Gastroesophageal sphincter (tissue), 4 donors: ENCODE results near the gene DSG2. TPM values are rescaled to one million over a fixed set of nuclear protein-coding genes. Genes with fewer than 3 reads are reported as not detected.

Source experiments
- ATAC-seq: fragments of 150-250 bp; one replicate; pipeline ENCODE4 v1.9.1; 2016; ENCODE audit warnings: mild to moderate bottlenecking, moderate library complexity
- H3K27ac ChIP-seq, 4 donors: fragments of 200-600 bp; sonication (generic) in 3 of 4; 1 replicate in 3 of 4; 2 replicates in 1 of 4; pipeline ENCODE4 v1.5.1; 2016 to 2019
- H3K27me3 ChIP-seq: fragments of 200-600 bp; sonication (generic); one replicate; pipeline ENCODE4 v1.5.1; 2019
- H3K36me3 ChIP-seq, 2 donors: fragments of 200-600 bp; sonication (generic); one replicate each; pipeline ENCODE4 v1.5.1; 2019; ENCODE audit warnings: control low read depth in 1 of 2
- H3K4me1 ChIP-seq, 3 donors: fragments of 200-600 bp; sonication (generic); 1 replicate in 2 of 3; 2 replicates in 1 of 3; pipeline ENCODE4 v1.5.1; 2016 to 2019; ENCODE audit warnings: control low read depth in 2 of 3
- H3K4me3 ChIP-seq, 2 donors: fragments of 200-600 bp; sonication (generic); one replicate each; pipeline ENCODE4 v1.5.1; 2019; ENCODE audit warnings: mild to moderate bottlenecking in 1 of 2, moderate library complexity in 1 of 2
- H3K9me3 ChIP-seq, 3 donors: fragments of 200-600 bp; sonication (generic); one replicate each; pipeline ENCODE4 v1.5.1; 2017 to 2019; ENCODE audit warnings: control low read depth in 2 of 3
- EP300 ChIP-seq: sonication (generic); formaldehyde crosslinking; IDR thresholded peaks from one replicate; pipeline ENCODE4 v1.6.1; 2017; ENCODE audit warnings: antibody characterized with exemption, mild to moderate bottlenecking
- POLR2A ChIP-seq, 2 donors: fragments of 450-650 bp; IDR thresholded peaks; one replicate each; pipeline ENCODE4 v1.6.1; 2017; ENCODE audit warnings: antibody characterized with exemption in 2 of 2, mild to moderate bottlenecking in 2 of 2, moderate library complexity in 1 of 2
- POLR2AphosphoS5 ChIP-seq: sonication (generic); formaldehyde crosslinking; IDR thresholded peaks from one replicate; pipeline ENCODE4 v1.6.1; 2017; ENCODE audit warnings: antibody characterized with exemption
- WGBS, 2 donors: methylation state at CpG; one replicate each; pipeline ENCODE4 v1.1.5; 2018; ENCODE audit warnings: low coverage in 1 of 2; 5-methylcytosine and 5-hydroxymethylcytosine counted together
- total RNA-seq, 4 donors: library from RNA; depleted of rRNA; stranded (reverse); fragments of >200 nt; gene quantifications; one replicate each; pipeline ENCODE4 v1.1.0, GENCODE V29; 2016
- TF ChIP-seq, protein P1 (sequence below), 4 experiments: fragments of 200-600 bp in 2 of 4; fragments of 450-650 bp in 2 of 4; sonication (generic) in 1 of 4; IDR thresholded peaks; one replicate each; pipeline ENCODE4 v1.5.1; 2017 to 2019; ENCODE audit warnings: antibody characterized with exemption in 4 of 4, mild to moderate bottlenecking in 2 of 4, moderate library complexity in 2 of 4

The DSG2 gene
- total RNA-seq, 4 donors from 2014 or later = 1.4 to 11.4 (median 2.8) TPM

DNA sequence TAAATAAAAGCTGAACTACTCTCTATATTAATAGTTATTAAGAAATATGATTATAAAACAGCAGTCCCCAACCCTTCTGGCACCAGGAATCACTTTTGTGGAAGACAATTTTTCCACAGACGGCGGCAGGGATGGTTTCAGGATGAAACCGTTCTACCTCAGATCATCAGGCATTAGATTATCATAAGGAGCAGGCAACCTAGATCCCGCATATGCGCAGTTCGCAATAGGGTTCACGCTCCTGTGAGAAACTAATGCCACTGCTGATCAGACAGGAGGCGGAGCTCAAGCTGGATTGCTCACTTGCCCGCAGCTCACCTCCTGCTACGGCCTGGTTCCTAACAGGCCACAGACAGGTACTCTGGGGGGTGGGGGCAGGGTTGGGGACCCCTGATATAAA is 19.3 kb upstream of the DSG2 start:
- H3K9me3 ChIP-seq = no peaks in the 10 kb centered on the region
- WGBS, 2 donors = 92 to 94% methylated on average over 9 of the region's 10 CpGs
- H3K4me1 ChIP-seq = no peaks in the 10 kb centered on the region
- no peak for ATAC-seq
- peaks cover 3% of the 10 kb centered on the region for H3K27me3 ChIP-seq
- no peaks in the 10 kb centered on the region for H3K36me3 ChIP-seq
- TF ChIP-seq POLR2AphosphoS5 (no peak), POLR2A (IDR thresholded peaks at IDR 0.05) (no peak), EP300 (no peak)
- TF ChIP-seq, protein P1, sequence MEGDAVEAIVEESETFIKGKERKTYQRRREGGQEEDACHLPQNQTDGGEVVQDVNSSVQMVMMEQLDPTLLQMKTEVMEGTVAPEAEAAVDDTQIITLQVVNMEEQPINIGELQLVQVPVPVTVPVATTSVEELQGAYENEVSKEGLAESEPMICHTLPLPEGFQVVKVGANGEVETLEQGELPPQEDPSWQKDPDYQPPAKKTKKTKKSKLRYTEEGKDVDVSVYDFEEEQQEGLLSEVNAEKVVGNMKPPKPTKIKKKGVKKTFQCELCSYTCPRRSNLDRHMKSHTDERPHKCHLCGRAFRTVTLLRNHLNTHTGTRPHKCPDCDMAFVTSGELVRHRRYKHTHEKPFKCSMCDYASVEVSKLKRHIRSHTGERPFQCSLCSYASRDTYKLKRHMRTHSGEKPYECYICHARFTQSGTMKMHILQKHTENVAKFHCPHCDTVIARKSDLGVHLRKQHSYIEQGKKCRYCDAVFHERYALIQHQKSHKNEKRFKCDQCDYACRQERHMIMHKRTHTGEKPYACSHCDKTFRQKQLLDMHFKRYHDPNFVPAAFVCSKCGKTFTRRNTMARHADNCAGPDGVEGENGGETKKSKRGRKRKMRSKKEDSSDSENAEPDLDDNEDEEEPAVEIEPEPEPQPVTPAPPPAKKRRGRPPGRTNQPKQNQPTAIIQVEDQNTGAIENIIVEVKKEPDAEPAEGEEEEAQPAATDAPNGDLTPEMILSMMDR (IDR thresholded peaks at IDR 0.05) = no peak
- H3K4me3 ChIP-seq = no peak overlapping the region
- H3K27ac ChIP-seq = no peak overlapping the region

DNA sequence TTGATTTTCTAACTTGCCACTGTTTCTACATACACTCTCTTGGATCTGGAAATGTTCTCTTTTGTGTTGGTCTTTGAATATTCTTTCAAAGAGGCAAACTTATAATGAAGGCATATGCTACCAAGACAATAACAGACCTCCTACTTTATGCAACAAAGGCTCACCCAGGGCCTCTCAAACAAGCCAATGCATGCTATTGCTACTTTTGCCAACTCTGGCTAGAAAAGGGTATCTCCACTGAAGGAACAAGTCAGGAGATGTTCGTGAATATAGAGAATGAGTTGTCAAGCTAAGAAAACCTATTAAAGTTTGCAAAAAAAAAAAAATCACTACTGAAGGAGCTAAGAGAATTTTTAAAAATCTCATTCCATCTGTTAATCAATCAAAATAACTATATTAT is 15.9 kb upstream of the DSG2 start:
- no peaks in the 10 kb centered on the region for H3K27me3 ChIP-seq
- ATAC-seq = no peak
- H3K4me1 ChIP-seq = no peaks in the 10 kb centered on the region
- H3K36me3 ChIP-seq = no peaks in the 10 kb centered on the region
- 80 to 100% methylated on average over 1 of the region's 1 CpG for WGBS, 2 donors
- H3K27ac ChIP-seq = no peak overlapping the region
- TF ChIP-seq EP300 (no peak), POLR2AphosphoS5 (no peak), POLR2A (IDR thresholded peaks at IDR 0.05) (no peak)
- TF ChIP-seq, protein P1 (IDR thresholded peaks at IDR 0.05) = no peak
- no peak overlapping the region for H3K4me3 ChIP-seq
- no peaks in the 10 kb centered on the region for H3K9me3 ChIP-seq

DNA sequence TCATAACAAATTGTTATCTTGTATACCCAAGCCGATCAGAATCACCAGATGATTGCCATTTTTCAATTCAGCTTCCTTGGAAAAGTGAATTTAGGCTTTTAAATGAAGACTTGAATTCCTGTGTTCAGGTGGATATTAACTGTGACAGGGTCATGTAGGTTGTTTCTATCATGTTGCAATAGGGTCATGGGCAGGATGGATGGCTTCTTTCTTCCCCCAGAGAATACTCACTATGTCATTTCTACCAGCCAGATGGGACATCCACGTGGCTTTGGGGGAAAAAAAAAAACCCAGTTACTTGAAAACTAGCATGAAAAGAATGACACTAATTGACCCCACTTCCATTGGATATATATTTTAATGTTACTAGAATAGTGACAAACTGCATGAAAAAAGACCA is 14.6 kb upstream of the DSG2 start:
- no peak overlapping the region for H3K27ac ChIP-seq
- TF ChIP-seq, protein P1 (IDR thresholded peaks at IDR 0.05) = no peak
- no peaks in the 10 kb centered on the region for H3K4me1 ChIP-seq
- no peaks in the 10 kb centered on the region for H3K27me3 ChIP-seq
- no peaks in the 10 kb centered on the region for H3K36me3 ChIP-seq
- no peak overlapping the region for H3K4me3 ChIP-seq
- WGBS, 2 donors = 83 to 100% methylated on average over 1 to 2 of the region's 2 CpGs
- no peak for ATAC-seq
- H3K9me3 ChIP-seq = no peaks in the 10 kb centered on the region

DNA sequence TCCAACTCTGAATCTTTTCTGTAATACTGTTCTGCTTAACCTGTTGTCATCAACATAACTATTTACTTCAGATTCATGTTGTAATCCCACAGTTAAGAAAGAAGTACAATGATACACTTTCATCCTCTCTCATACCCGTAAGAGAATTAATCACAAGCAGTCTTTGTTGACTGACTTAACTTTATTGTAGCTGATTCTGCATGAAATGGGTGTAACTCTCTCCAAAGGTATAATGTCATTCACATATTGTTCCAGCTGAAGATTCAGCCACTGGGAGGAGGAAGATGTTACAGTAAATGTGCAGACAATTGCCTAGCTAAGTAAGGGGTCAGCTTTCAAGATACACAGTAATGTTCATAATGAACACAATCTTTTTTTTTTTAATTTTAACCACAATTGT is 13.5 kb upstream of the DSG2 start:
- TF ChIP-seq, protein P1 (IDR thresholded peaks at IDR 0.05) = no peak
- TF ChIP-seq POLR2A (IDR thresholded peaks at IDR 0.05) = no peak
- no peak for TF ChIP-seq POLR2AphosphoS5
- TF ChIP-seq EP300 = no peak
- 71 to 81% methylated on average over 1 of the region's 1 CpG for WGBS, 2 donors

DNA sequence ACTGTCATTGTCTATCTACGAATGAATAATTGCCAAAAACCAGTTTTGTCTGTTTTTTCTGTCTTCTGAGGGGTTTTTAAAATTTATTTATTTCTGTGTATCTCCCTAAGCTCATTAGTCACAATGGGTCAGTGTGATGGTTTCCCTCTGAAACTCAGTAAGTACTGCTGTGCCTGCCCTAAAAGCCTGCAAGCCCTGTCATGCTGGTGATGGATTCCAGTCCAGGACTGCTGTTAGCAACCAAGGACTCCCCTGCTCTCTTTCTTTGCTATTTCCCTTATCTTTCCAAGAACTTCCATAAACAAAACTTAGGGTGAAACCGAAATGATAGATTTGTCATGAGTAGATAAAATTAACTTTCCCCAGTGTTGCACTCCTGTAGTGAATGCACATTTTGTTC is 11.8 kb upstream of the DSG2 start:
- 18 to 36% methylated on average over 2 of the region's 2 CpGs for WGBS, 2 donors
- Histone ChIP-seq H3K9me3 (no peaks in the 10 kb centered on the region), H3K36me3 (no peaks in the 10 kb centered on the region), H3K27me3 (peaks cover 4% of the 10 kb centered on the region), H3K4me1 (no peaks in the 10 kb centered on the region), H3K27ac (no peak overlapping the region), H3K4me3 (no peak overlapping the region)
- ATAC-seq = no peak
- TF ChIP-seq POLR2A (IDR thresholded peaks at IDR 0.05) (no peak), POLR2AphosphoS5 (no peak), EP300 (no peak)
- TF ChIP-seq, protein P1 (IDR thresholded peaks at IDR 0.05) = no peak

More for the DNA sequence above, 13.5 kb upstream of the DSG2 start:
- peaks cover 4% of the 10 kb centered on the region for H3K27me3 ChIP-seq
- no peaks in the 10 kb centered on the region for H3K36me3 ChIP-seq
- H3K4me3 ChIP-seq = no peak overlapping the region
- no peak for ATAC-seq
- H3K27ac ChIP-seq = no peak overlapping the region
- no peaks in the 10 kb centered on the region for H3K9me3 ChIP-seq
- no peaks in the 10 kb centered on the region for H3K4me1 ChIP-seq
